RWPE1 (cell line): ENCODE measurements around the gene MON1B.

Experiments
- CTCF ChIA-PET: fragments of 350-600 bp; sonication (Branson Sonifier 250); formaldehyde crosslinking; extraction: SDS; loops from one replicate; lab custom pipeline; 2021; lab: Yijun Ruan, JAX
- POLR2A ChIA-PET: fragments of 400-600 bp; formaldehyde crosslinking; extraction: SDS; loops from one replicate; lab custom pipeline; 2020; ENCODE audit warnings: antibody characterized with exemption; ENCODE audit not compliant: low non-redundant PET; lab: Yijun Ruan, JAX
- DNase-seq: peaks from one replicate; pipeline ENCODE4 v3.0.0; 2012; ENCODE audit warnings: low spot score
- H3K27ac ChIP-seq: fragments of 450-650 bp; 2 replicates; pipeline ENCODE4 v1.5.1; 2017
- TF ChIP-seq, protein P1 (sequence below): fragments of 450-650 bp; conservative IDR thresholded peaks from 2 replicates; pipeline ENCODE4 v1.5.1; 2017; ENCODE audit warnings: low read depth, mild to moderate bottlenecking

Gene MON1B

GRCh38 chr16:77211880-77212740 lies 21.1 kb downstream of the MON1B start:
- TF ChIP-seq, protein P1, sequence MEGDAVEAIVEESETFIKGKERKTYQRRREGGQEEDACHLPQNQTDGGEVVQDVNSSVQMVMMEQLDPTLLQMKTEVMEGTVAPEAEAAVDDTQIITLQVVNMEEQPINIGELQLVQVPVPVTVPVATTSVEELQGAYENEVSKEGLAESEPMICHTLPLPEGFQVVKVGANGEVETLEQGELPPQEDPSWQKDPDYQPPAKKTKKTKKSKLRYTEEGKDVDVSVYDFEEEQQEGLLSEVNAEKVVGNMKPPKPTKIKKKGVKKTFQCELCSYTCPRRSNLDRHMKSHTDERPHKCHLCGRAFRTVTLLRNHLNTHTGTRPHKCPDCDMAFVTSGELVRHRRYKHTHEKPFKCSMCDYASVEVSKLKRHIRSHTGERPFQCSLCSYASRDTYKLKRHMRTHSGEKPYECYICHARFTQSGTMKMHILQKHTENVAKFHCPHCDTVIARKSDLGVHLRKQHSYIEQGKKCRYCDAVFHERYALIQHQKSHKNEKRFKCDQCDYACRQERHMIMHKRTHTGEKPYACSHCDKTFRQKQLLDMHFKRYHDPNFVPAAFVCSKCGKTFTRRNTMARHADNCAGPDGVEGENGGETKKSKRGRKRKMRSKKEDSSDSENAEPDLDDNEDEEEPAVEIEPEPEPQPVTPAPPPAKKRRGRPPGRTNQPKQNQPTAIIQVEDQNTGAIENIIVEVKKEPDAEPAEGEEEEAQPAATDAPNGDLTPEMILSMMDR: no peak
- CTCF ChIA-PET: interaction anchor here (0.6 kb wide), 1 partner anchor 8 kb away, joined by 4 read pairs; no protein-coding TSS in a partner anchor
- DNase-seq: peak; percentile 58
- peak overlapping the region; percentile 67 for H3K27ac ChIP-seq
- POLR2A ChIA-PET: no interaction called here

- POLR2A ChIA-PET: no interaction called here
- peak overlapping the region; percentile 67 for H3K27ac ChIP-seq
- TF ChIP-seq, protein P1: no peak
- CTCF ChIA-PET: interaction anchor here (0.7 kb wide), 1 partner anchor 560 kb away, joined by 3 read pairs; no protein-coding TSS in a partner anchor
- DNase-seq: peak; percentile 63
These were observed 22.0 kb downstream of the MON1B start for GRCh38 chr16:77212741-77213541.

- ChIA-PET POLR2A (no interaction called here), CTCF (interaction anchor here (0.7 kb wide), 1 partner anchor 560 kb away, joined by 3 read pairs; no protein-coding TSS in a partner anchor)
- TF ChIP-seq, protein P1: no peak
- DNase-seq: peak; percentile 91
- H3K27ac ChIP-seq: peak overlapping the region; percentile 67
These were observed 22.6 kb downstream of the MON1B start for GRCh38 chr16:77213542-77214106.

- ChIA-PET POLR2A (no interaction called here), CTCF (interaction anchor here (0.9 kb wide), 1 partner anchor 9 kb away, joined by 3 read pairs; no protein-coding TSS in a partner anchor)
- H3K27ac ChIP-seq: peak overlapping the region; percentile 39; the same call in 1 of the 2 replicates
- no peak for DNase-seq
- TF ChIP-seq, protein P1: no peak
These were observed 23.6 kb downstream of the MON1B start for GRCh38 chr16:77214411-77215138.

- TF ChIP-seq, protein P1: no peak
- DNase-seq: no peak
- POLR2A ChIA-PET: no interaction called here
- H3K27ac ChIP-seq: no peak overlapping the region
- CTCF ChIA-PET: no interaction called here
These were observed 28.4 kb downstream of the MON1B start for GRCh38 chr16:77219437-77219836.
